Stimulated activated CD8-positive, alpha-beta memory T cell treated with anti-CD3 and anti-CD28 coated beads, Interleukin-4, amount 100 ng/mL, for 4 hours (primary cell): ENCODE measurements around the gene ATOH1.

ENCODE experiments used
- DNase-seq, 2 donors: peaks; one replicate each; pipeline ENCODE4 v3.0.0-alpha.2; 2020; ENCODE audit warnings: low read depth in 2 of 2, low spot score in 1 of 2

The ATOH1 gene

GRCh38 chr4:93828332-93828994, at the start of gene ATOH1:
ATOH1 (plus strand) TSS chr4:93828753; CDS start chr4:93828927, 174 bp downstream.
- no peak for DNase-seq

- DNase-seq: no peak
Measured at GRCh38 chr4:93779228-93779627, 49.3 kb upstream of the ATOH1 start.

- DNase-seq: no peak
Measured at GRCh38 chr4:93780080-93780479, 48.5 kb upstream of the ATOH1 start.

GRCh38 chr4:93781198-93781597, 47.4 kb upstream of the ATOH1 start:
- no peak for DNase-seq

GRCh38 chr4:93786149-93786548, 42.4 kb upstream of the ATOH1 start:
- no peak for DNase-seq

GRCh38 chr4:93788712-93789111, 39.8 kb upstream of the ATOH1 start:
- no peak for DNase-seq

- no peak for DNase-seq
Measured at GRCh38 chr4:93791570-93792195, 36.9 kb upstream of the ATOH1 start.

- DNase-seq: no peak
Measured at GRCh38 chr4:93802045-93802444, 26.5 kb upstream of the ATOH1 start.

GRCh38 chr4:93809773-93810172, 18.8 kb upstream of the ATOH1 start:
- DNase-seq: no peak

GRCh38 chr4:93810340-93810992, 18.1 kb upstream of the ATOH1 start:
- no peak for DNase-seq

GRCh38 chr4:93813092-93813491, 15.5 kb upstream of the ATOH1 start:
- no peak for DNase-seq

- no peak for DNase-seq
Measured at GRCh38 chr4:93814141-93814540, 14.4 kb upstream of the ATOH1 start.

- DNase-seq: no peak
Measured at GRCh38 chr4:93814722-93815121, 13.8 kb upstream of the ATOH1 start.

- no peak for DNase-seq
Measured at GRCh38 chr4:93825551-93826216, 2.9 kb upstream of the ATOH1 start.

GRCh38 chr4:93827272-93827947, 1.1 kb upstream of the ATOH1 start:
- no peak for DNase-seq

- DNase-seq: no peak
Measured at GRCh38 chr4:93828995-93829819, 654 bp downstream of the ATOH1 start.

GRCh38 chr4:93829820-93830687, 1.5 kb downstream of the ATOH1 start:
- DNase-seq: no peak

- no peak for DNase-seq
Measured at GRCh38 chr4:93831716-93832496, 3.4 kb downstream of the ATOH1 start.
